GM06990 (cell line): Measurements from ENCODE around the gene SLC2A10.

Experiments
- DNase-seq: peaks from one replicate; pipeline ENCODE4 v3.0.0-alpha.2; 2011; ENCODE audit not compliant: insufficient read length; ENCODE audit errors: extremely low read depth
- H3K27me3 ChIP-seq: replicated peaks from 2 replicates; pipeline ENCODE4 v1.6.0; 2011; ENCODE audit warnings: low read length; ENCODE audit not compliant: control insufficient read depth, insufficient read depth
- H3K36me3 ChIP-seq: 2 replicates; pipeline ENCODE4 v1.5.1; 2011; ENCODE audit warnings: low read length; ENCODE audit not compliant: control insufficient read depth, insufficient read depth
- H3K4me3 ChIP-seq: replicated peaks from 2 replicates; pipeline ENCODE4 v1.5.1; 2011; ENCODE audit warnings: low read depth, mild to moderate bottlenecking, control low read depth, low read length
- TF ChIP-seq, protein P1 (sequence below): IDR thresholded peaks from 2 replicates; pipeline ENCODE4 v1.5.1; 2011; ENCODE audit warnings: low read length, control low read depth, mild to moderate bottlenecking, inconsistent platforms; ENCODE audit not compliant: insufficient read depth, poor library complexity, severe bottlenecking

The SLC2A10 gene

DNA sequence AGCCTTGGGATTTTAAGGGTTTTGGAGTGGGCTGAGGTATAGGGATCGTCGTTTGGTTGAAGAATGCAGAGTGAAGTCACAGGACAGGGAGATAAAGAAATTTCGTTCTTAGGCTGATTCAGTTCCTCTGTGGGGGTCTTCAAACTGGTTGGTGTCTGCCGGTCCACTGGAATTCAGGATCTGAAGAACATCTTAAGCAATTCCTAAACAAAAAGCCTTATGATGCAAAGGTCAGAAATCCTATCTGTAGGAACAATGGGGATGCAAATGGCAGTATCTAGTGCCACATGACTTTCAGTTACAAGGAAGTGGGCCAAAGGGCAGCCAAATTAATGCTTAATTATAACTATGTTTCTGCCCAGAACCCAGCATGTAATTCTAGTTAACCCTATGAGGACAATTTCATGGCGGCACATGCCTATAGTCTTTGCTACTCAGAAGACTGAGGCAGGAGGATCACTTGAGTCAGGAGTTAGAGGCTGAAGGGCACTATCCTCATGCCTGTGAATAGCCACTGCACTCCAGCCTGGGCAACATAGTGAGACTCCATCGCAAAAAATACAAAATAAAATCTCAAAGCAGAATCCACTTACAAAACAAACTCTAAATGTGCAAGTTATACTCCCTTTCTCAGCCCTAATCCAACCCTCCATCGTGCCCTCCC is 4.6 kb upstream of the SLC2A10 start:
- H3K27me3 ChIP-seq: no peaks in the 10 kb centered on the region
- no peak for DNase-seq
- H3K4me3 ChIP-seq: no peak overlapping the region
- TF ChIP-seq, protein P1, sequence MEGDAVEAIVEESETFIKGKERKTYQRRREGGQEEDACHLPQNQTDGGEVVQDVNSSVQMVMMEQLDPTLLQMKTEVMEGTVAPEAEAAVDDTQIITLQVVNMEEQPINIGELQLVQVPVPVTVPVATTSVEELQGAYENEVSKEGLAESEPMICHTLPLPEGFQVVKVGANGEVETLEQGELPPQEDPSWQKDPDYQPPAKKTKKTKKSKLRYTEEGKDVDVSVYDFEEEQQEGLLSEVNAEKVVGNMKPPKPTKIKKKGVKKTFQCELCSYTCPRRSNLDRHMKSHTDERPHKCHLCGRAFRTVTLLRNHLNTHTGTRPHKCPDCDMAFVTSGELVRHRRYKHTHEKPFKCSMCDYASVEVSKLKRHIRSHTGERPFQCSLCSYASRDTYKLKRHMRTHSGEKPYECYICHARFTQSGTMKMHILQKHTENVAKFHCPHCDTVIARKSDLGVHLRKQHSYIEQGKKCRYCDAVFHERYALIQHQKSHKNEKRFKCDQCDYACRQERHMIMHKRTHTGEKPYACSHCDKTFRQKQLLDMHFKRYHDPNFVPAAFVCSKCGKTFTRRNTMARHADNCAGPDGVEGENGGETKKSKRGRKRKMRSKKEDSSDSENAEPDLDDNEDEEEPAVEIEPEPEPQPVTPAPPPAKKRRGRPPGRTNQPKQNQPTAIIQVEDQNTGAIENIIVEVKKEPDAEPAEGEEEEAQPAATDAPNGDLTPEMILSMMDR: no peak
- no peaks in the 10 kb centered on the region for H3K36me3 ChIP-seq

- Histone ChIP-seq H3K4me3 (no peak overlapping the region), H3K36me3 (no peaks in the 10 kb centered on the region), H3K27me3 (no peaks in the 10 kb centered on the region)
- no peak for DNase-seq
- TF ChIP-seq, protein P1: no peak
These were observed 4.1 kb upstream of the SLC2A10 start for GRCh38 chr20:46705378-46705729.

DNA sequence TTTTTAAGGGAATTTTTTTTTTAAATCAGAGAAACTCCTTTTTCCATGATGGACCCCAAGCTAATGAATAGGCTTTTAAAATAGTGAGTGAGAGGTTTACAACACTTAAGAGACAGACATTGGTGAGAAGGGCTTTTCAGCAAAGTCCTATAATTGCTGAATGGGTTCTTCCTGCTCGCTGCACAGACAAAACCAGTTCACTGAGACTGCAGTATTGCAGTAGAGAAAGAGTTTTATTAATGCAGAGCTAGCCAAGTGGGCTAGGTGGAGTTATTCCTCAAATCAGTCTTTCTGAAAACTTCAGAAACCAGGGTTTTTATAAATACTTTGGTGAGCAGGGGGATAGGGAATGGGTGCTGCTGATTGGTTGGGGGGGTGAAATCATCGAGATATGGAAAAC is 3.2 kb upstream of the SLC2A10 start:
- no peaks in the 10 kb centered on the region for H3K36me3 ChIP-seq
- H3K4me3 ChIP-seq: no peak overlapping the region
- TF ChIP-seq, protein P1: no peak
- H3K27me3 ChIP-seq: peaks cover 1% of the 10 kb centered on the region; the same call in 1 of the 2 replicates
- no peak for DNase-seq

DNA sequence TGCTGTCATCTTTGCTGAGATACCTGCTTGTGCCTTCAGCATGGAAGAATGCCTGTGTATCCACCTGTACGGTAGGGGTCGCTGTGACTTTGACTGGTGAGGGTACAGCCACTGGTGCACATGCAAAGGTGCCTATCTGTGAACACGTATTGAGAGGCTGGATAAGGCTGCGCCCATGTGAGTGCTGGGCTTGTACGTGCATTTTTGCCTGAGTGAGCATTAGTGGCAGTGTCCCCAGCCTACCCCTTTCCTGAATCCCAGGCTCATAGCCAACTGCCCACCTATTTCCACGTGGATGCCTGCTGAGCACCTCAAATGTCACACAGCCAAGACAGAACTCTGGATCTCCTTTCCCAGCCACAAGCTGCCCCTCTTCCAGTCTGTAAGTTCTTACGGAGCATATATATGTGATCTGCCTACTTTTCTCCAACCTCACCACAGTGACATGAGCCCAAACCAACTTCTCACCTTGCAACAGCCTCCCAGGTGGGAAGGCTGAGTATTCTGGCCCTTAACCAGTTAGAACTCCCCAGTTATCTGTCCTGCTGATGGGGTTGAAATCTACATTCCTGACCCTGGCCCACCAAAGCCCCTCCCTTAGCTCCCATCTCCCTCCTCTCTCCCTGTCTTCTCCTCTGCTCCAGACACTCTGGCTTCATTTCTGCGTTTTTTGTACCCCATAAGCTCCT is 1.1 kb upstream of the SLC2A10 start:
- TF ChIP-seq, protein P1: peak; percentile 11
- no peak for DNase-seq
- no peak overlapping the region for H3K4me3 ChIP-seq
- H3K27me3 ChIP-seq: peaks cover 2% of the 10 kb centered on the region; the same call in 1 of the 2 replicates
- no peaks in the 10 kb centered on the region for H3K36me3 ChIP-seq

DNA sequence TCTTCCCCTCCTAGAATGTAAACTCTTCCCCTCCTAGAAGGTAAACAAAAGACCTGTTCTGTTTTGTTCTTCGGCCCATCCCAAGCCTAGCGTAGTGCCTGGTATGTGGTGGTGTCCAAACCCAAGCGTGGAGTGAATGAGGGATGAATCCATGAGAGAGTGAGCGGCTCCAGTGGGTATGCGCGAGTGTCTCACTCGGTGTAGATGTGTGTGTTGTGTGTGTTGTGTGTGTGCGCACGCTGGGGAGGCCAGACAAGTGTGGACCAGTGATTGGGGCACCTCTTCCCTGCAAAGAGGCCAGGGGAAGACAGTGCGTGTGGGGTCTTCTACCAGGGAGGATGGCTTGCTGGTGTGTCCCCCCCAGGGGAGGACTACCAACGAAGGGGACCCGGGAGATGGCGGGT is 392 bp upstream of the SLC2A10 start:
- Histone ChIP-seq H3K27me3 (peaks cover 2% of the 10 kb centered on the region; the same call in 1 of the 2 replicates), H3K36me3 (no peaks in the 10 kb centered on the region), H3K4me3 (no peak overlapping the region)
- TF ChIP-seq, protein P1: no peak
- no peak for DNase-seq
